GM18870 (cell line): ENCODE results near the gene LIM2.

Experiments
- ATAC-seq: cut with Tn5 transposase; IDR thresholded peaks from one replicate; pipeline ENCODE4 v1.9.1; 2021; ENCODE audit warnings: moderate library complexity; ENCODE audit not compliant: unreplicated experiment

The LIM2 gene

DNA sequence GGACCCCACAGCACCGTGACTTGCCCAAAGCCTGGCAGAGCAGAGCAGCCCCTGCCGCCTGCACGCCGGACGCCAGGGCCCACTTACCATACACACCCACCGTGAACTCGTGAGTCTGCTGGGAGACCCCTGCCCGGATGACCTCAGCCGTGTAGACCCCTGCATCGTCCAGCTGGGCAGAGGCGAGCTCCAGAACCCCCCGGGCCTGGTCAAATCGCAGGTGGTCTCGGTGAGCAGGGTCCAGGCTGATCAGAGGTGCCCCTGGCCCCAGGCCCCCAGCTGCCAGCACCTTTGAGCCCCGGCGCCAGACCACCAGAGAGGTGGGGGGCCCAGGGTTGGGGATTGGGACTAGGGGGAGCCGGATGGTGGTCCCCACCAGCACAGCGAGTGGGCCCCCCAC is 46.7 kb downstream of the LIM2 start:
- no peak for ATAC-seq

DNA sequence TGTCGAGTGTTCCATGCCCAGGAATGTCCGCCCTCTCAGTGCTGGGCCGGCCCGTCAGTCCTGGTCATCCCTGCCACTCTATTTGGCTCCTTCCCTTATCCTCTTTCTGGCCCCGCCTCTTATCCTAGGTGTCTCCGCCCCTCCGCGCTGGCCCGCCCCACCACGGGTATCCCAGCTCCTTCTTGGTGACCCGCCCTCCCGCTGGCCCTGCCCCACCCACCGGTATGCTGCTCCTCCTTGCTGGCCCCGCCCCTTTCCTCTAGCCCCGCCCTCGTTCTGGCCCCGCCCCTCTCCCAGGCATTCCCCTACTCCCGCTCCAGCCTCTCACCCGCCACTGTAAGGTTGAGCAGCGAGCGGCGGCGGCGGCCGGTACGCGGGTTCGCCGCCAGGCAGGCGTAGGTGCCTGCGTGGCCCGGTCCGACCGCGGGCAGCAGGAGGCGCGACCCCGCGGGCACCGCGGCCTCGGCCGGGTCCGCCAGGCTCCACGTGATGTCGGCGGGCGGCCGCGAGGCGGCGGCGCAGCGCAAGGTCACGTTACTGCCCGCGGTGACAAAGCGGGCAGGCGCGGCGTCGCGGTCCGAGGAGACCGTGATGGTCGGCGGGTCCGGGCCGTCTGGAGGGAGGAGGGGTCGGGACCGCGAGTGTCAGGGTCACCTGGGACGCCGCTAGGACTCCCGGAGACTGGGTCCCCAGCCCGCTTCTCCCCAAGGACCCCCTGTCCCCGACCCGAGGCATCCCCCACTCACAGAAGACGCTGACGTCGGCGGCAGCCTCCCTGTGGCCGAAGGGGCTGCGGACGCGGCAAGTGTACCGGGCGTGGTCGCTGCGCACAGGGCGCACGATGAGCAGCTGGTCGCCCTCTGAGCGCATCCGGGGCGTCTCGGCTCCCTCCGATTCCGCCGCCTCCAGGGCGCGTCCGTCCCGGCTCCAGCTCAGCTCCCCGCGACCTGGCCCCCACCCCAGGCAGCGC is 47.8 kb downstream of the LIM2 start:
- no peak for ATAC-seq

DNA sequence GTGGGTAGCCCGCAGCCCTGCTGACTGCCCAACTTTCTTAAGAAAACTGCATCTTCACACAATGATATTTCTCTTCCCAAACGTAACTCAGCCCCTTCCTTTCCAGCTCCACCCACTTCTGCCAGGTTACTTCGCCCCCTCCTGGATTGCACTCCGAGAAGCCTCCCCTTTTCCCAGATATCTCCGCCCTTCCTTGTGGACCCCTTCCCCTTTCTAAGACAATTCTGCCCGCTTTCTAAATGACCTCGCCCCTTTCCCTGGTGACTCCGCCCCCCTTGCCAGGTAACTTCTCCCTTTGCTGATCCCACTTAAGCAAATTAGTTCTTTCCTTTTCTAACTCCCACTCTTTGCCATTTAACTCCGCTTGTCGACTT is 48.5 kb downstream of the LIM2 start:
- no peak for ATAC-seq

DNA sequence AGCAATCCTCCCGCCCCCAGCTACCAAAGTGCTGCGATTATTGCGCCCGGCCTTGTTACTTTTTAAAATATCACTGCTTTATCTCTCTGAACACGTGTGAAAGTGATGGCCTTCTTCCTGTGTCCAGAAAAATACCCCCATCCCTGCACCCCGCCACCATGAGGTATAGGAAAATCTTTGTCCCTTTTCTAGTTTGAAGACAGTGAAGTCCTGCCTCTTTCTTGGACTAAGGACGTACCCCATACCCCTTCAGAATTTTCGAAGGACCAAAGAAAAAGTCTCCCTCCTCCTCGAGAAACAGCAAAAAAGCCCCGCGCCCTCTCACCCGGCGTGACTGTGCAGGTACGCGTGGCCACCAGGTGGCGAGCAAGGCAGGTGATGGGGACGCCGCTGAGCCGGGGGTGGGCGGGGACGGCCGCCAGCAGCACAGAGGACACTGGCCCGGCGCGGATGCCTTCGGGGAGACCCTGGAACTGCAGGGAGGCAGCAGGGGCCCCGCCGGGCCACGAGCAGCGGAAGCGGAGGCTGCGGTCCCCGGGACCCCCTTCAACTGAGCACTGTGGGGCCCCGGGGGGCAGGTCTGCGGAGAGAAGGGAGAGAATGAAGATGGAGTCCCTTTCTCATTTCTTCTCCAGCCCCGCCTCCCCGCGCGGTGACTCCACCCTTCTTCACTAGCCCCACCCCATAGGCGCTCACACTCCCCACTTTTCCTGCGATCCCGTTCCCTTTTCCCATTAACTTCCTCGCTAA is 49.0 kb downstream of the LIM2 start:
- peak; percentile 42 for ATAC-seq

DNA sequence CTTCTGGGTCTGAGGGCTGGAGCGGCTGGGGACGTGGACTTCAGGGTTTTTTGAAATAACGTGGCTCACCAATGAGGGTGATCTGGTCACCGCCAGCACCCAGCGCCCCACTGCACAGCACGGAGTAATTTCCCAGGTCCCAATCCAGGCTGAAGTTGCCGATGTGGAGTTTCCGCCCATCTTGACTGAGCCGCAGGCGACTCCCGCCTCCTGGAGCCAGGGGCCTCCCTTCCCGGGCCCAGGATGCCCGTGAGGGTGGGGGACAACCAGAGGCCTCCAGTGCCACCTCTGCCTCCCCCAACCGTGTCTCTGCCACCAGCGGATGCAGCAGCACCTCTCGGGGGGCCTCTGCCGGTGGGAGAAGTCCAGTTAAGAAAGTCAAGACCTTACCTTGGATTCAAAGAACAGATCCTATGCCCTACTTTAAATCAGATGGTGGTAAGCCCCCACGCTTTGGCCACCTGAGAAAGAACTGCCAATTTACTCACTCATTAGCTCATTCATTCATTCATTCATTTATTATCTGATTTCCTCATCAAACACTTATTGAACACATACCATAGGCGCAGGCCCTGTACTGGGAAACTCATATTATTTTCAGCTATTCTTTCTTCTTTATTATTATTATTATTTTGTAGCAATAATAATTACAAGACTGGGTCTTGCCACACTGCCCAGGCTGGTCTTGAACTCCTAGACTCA is 49.8 kb downstream of the LIM2 start:
- ATAC-seq, result no peak

DNA sequence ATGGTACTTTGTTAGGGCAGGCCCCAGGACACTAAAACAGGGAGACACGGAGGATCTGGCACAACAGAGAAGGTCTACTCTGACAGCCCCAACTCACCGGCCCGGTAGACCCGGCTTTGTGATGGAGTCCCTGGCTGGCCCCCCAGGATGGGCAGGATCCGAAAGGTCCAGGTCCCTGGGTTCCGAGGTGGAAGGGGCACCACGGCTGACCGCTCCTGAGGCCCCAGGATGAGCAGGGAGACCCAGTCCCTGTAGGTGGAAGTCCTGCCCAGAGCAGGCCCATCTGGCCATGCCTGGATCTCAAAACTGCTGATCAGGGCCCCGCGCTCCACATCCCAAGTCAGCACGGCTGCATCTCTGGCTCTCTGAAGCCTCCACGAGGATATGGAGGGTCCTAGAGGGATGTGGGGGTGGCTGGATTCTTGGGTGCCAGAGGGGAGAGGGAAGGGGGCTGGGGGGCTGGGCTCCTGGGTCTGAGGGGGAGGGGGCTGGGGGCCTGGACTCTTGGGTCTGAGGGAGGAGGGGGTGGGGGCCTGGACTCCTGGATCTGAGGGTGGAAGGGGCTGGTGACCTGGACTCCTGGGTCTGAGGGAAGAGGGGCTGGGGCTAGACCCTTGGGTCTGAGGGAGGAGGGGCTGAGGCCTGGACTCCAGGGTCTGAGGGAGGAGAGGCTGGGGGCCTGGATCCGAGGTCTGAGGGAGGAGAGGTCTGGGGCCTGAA is 50.5 kb downstream of the LIM2 start:
- ATAC-seq, result no peak

DNA sequence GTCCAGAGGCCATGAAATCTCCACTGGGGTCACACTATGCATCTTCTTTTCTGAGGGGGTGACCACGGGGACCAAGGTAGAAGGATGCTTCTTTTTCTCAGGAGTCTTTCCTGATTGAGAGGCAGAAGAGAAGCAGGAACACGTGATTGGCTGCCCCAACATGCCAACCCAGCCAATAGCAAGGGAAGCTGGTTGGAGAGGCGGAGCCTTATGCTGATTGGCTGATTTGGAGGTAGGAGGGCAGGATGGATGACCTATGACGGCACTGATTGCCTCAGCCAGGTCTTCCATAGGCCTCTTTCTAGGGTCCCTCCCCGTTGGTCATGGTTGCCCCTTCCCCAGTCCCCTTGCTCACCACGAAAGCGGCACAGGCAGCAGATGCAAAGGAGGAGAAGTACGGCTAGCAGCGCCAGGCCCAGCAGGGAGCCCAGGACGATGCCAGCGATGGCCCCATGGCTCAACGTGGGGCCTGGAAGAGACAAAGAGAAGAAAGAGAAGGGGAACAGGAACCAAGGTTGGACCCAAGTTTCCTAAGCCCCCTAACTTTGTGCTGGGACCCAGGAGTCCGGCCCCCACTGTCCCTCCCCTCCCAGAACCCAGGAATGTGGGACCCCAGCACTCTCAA is 53.8 kb downstream of the LIM2 start:
- ATAC-seq, result no peak

DNA sequence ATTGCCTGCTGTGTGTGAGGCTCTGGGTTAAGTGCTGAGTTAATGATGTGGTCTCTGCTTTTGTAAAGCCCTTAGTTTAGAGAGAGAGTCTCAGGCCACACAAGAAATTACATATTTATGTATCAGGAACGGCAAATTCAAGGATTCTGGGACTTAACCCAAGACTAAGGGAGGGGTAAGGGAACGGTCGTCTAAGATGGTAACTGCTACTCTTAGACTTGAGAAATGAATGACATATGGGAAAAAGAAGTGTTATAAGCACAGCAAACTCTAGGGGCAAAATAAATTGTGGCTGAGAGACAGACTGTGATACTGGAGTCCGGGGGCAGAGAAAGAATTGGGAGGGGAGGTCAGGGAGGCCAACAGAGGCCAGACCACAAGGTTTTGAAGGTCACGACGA is 56.1 kb downstream of the LIM2 start:
- no peak for ATAC-seq

DNA sequence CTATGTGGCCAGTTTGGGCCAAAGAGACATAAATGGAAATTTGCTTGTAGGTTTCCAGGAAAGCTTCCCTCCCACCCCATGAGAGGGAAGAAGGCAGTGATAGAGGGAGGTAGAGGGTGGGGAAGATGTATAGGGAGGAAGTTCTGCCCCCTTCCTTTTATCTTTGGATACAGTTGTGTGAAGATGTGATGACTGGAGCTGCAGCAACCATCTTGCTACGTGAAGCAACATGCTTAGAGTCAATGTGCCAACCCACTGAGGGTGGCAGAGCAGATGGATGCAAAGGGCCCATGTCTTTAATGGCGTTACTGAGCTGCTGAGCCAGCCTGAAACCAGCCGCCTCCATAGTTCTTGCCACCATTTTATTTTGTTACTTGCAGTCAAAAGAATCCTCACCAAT is 56.6 kb downstream of the LIM2 start:
- ATAC-seq, result no peak

DNA sequence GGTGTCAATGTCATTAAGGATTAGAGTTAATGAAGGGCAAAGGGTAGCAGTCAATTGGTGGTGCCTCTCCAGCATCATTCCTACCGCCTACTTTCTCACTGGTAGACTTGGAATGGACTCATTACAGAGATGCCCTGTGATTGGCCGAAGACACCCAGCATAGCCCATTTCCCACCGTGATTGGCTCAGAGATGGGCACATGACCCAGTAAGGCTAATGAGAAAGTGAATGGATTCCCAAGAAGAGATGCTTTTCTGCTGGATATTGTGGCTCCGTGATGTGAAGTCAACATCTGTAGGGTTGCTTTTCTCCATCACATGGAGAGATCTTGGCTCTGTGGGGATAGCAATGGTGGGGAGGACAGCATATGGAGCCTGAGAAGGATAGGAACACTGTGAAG is 57.4 kb downstream of the LIM2 start:
- ATAC-seq, result no peak
